Esophagus squamous epithelium (tissue), 4 donors: ENCODE results near the gene PRDM12.

Experiments used
- CTCF ChIP-seq, 6 experiments: fragments of 450-650 bp in 4 of 6; fragments of 200-600 bp in 2 of 6; sonication (generic) in 2 of 6; IDR thresholded peaks; one replicate each; pipeline ENCODE4 v1.5.1; 2016 to 2019; ENCODE audit warnings: antibody characterized with exemption in 6 of 6, mild to moderate bottlenecking in 4 of 6, moderate library complexity in 4 of 6
- POLR2A ChIP-seq, 4 donors: fragments of 450-650 bp; IDR thresholded peaks; one replicate each; pipeline ENCODE4 v1.6.1; 2017; ENCODE audit warnings: antibody characterized with exemption in 4 of 4, mild to moderate bottlenecking in 4 of 4, moderate library complexity in 3 of 4

GRCh38 chr9:130665431-130666392 lies 1.3 kb downstream of the PRDM12 start:
- TF ChIP-seq POLR2A (IDR thresholded peaks at IDR 0.05) (no peak), CTCF (IDR thresholded peaks at IDR 0.05) (no peak)
